ENCODE results near the gene ATF2.

ATF2 gene

DNA sequence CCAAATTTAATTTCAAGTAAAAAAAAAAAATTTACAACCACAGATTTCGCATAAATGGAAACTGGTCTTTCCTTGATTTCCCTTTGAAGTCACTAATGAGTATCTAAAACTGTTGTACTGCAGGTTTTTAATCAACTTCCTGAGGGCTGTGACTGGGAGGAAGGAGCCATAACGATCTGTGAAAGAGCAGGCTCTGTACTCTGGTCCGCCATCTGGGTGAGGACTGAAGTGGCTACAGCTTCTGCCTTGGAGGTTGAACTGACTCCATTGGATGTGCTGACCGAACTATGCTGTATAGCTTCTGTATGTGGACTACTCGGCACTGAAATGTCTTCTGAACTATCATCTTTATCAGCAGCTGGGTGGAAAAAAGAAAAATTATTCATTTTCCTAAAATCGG lies 93.5 kb downstream of the ATF2 start:
- no peak for DNase-seq

DNA sequence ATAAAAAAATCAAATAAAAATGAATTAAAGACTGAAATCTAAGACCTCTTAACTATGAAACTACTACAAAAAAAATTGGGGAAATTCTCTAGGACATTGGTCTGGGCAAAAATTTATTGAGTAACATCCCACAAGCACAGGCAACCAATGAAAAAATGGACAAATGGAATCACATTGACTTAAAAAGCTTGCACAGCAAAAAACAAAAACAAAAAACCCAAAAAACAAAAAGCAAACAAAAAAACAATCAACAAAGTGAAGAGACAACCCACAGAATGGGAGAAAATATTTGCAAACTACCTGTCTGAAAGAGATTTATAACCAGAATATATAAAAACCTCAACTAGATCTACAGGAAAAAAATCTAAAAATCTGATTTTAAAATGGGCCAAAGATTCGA lies 99.5 kb downstream of the ATF2 start:
- DNase-seq = no peak

DNA sequence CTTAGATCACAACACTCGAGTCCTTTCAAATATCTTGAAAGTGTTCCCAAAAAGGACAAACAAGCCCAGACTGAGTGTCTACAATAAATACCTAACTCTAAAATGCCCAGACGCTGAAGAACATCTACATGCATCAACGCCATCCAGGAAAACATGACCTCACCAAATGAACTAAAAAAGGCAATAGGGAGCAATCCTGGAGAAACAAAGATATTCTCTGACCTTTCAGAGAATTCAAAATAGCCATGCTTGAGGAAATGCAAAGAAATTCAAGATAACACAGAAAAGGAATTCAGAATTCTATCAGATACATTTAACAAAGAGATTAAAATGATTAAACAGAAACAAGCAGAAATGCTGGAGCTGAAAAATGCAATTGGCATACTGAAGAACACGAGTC lies 101.6 kb downstream of the ATF2 start:
- no peak for DNase-seq

DNA sequence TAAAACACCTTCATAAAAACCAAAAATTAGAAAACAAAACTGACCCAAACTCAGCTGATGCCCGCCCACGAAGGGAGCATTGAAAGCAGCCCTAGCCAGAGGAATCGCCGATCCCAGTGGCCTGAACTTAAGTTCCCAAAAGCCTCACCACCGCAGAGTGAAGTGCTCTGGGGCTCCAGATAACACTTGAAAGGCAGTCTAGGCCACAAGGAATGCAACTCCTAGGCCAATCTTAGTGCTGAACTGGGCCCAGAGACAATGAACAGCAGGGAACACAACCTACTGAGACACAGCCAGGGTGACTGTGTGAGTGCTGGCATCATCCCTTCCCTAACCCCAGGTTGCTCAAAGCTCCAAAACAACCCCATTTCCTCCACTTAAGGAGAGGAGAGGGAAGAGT lies 103.2 kb downstream of the ATF2 start:
- no peak for DNase-seq

DNA sequence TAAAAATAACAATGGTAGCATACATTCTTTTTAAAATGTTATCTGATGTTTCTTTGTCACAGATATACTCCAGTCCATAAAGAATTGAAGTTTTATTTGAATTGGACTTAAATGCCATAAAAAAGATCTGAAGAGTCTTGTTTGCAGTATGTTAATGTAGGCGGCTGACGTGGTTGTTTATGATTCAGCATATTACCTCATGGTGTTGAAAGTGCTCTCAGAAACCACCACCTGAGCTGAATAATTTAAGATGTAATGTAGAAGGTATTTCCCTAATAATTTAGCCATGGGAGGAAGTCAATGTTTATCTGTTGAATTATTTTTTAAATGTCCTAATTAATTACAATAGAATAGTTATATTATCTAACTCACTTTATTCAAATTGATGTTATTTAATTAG lies 104.3 kb downstream of the ATF2 start:
- no peak for DNase-seq

DNA sequence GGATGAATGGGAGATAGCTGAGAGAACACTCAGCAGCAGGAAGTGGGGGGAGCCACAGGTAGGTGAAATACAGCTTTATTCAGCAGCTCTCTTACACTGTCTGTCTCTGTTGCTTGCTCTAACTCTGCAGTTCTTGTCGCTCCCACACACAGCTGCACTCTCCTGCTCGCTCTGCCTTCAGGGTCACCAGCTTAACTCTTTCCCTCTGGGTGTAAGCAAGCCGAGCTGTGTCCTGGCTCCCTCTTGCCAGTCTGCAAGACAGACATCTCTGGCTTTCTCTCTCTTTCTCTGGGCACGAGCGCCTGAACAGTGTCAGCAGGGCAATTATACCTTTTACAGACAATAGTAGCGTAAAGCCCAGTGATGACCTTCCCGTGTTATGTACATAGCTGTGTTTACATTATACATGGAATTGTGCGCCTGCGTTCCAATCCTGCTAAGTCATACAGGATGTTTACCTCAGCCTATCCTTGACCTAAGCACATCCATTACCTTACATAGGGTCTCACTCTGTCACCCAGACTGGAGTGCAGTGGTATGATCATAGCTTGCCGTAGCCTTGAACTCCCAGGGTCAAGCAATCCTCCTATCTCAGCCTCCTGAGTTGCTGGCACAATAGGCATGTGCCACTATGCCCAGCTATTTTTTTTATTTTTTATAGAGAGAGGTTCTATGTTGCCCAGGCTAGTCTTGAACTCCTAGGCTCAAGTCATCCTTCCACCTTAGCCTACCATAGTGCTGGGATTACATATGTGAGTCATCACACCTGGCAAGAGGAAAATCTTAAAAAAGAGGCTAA lies 105.0 kb downstream of the ATF2 start:
- DNase-seq = no peak

DNA sequence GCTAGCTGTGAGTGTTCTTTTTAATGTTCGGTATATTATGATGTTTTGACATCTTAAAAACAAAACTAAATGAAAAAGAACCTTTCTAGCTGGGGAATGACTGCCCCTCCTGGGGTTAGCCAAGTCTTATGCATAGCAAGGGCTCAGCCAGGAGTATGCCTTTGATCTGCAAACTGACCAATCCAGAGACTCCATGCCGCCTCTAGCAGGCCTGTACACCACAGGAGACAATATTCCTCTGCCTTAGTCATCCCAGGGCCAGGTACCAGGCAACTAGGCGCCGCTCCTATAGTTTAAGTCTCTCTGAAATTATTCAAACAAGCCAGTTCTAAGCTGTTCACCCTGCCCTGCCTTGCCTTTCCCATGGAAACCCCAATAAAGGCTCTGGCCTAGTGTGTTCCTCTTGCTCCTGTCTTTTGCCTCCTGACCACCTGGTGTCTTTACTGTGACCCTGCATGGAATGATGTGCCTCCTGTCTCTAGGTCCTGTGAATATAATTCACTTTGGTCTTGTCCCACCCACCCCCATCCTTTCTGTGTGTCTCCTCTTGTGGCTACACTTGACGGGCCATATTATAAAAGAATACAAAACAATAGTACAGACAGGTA lies 110.8 kb downstream of the ATF2 start:
- no peak for DNase-seq

DNA sequence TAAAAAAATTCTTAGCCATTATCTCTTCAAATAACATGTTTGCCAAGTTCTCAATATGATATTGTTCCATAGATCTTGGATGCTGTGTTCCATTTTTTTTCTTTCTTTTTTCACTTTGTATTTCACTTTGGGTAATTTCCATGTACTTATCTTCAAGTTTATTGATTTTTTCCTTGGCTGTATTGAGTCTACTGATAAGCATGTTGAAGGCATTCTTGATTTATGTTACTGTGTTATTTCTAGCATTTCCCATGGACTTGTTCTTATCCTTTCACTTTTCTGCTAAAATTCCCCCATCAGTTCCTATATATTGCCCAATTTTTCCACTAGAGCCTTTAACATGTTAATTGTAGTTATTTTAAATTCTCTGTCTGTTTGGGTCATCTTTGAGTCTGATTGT lies 112.0 kb downstream of the ATF2 start:
- DNase-seq = no peak

DNA sequence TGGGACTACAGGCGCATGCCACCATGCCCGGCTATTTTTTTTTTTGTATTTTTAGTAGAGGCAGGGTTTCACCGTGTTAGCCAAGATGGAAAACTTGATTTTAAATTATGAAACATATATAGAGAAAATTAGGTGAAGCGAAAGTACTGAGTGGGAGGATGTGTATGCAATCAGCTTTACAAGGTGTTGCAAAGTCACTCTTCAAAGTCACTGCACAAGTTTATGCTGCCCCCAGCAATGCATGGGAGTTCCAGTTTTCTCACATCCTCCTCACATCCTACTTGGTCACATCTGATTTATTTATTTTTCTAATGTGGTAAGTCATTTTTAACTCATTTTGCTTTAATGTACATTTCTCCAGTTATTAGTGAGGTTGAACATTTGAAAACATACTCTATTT lies 113.7 kb downstream of the ATF2 start:
- DNase-seq = no peak

DNA sequence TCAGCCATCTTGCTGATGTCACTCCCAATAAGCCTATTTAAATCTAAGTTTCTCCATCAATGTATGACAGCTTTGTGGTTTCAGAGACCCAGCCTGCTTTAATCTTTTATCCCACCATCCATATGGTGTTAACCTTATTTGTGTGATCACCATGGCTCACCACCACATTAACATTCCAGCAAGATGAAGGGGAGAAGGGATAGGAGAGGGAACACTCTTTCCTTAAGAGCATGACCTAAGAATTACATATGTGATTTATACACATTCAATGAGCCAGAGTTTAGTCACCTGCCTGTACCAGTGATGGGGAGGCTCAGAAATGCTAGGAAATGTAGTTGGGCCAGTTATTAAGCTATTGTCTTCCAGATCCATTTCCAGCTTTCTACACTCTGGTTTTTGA lies 118.3 kb downstream of the ATF2 start:
- DNase-seq = no peak

DNA sequence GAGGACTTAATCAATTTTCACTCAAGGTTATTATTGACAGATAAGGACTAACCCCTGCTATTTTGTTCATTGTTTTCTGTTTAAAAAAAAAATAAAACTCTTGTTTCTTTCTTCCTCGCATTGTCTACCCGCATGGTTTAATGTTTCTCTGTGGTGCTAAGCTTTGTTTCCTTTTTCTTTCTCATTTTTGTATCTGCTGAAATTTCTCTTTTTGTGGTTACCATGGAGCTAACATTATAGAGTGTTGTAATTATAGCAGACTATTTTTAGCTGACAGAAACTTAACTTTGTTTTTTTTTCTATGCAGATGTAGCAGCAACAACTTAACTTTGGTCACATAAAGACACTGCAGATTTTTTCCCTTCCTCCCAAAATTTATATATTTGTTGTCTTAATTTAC lies 119.7 kb downstream of the ATF2 start:
- DNase-seq = no peak

DNA sequence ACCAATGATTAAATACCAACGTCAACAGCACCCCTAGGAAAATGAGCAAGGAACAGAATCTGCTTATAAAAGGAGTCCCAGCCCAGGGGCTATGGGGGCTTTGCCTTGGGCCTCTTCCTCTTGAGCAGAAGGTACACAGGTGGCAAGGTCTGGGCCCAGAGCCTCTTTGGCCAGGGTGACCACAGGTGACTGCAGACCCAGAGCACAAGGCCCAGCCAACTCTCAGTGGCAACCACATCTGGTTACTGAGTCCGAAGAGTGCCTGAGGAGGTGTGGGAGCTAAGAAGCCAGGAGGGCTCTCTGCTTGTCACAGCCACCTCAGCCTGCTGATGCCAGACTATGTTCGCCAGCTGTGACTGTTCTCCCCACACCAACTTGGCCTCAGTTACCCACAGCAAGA lies 128.5 kb downstream of the ATF2 start:
- DNase-seq = no peak

DNA sequence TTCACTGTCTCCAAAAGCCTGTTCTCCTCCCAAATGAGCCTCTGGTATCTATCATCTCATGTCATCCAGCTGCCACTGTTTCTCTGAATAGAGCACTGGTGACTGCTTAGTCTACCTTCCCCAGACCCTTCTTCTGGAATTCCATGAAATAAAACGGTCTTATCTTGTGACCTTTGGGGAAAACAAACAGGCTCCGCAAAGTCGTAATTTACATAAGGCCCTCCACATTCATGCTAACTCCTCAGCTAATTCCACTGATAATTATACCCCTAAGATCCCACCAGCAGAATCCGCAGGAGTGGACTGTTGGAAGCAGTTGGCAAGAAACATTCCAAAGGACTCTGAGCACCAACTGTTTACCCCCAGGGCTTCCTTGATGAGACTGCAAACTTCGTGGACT lies 129.0 kb downstream of the ATF2 start:
- DNase-seq = no peak

DNA sequence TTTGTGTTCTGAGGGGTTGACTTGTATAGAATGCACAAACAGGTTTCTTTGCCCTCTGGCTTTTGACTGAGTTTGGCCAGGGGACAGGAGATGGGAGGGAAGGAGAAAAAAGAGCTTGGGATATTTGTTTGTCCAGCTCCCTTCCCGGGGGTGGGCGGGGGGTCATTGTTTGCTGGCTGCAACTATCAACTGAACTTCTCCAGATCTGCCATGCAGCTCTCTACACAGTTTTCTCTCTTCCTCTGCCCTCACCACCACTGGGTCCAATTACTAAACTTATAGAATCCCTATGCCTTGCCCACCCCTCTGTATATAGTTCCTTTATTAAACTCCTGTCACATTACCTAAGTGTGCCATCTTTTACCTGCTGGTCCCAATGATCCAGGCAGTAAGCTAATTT lies 130.1 kb downstream of the ATF2 start:
- no peak for DNase-seq

DNA sequence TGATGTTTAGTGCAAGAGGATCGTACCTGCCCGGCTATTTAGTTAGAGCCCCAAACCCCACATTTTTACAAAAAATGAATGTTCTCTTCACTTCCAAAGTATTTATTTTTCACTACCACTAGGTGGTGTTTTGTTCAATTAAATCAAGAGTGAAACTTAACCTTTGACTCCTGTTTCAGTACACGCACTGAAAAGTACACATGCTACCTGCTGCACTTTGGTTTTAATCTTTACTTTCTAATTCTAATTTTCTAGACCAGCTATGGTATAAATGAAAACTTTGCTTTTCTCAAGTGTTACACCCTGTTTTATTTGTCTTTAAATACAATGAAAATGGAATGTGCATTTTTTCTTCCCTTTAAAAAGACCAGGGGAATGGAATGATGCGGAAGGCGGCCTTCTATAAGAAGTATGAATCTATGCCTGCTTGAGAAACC lies 131.4 kb downstream of the ATF2 start:
- peak; percentile 16 for DNase-seq

DNA sequence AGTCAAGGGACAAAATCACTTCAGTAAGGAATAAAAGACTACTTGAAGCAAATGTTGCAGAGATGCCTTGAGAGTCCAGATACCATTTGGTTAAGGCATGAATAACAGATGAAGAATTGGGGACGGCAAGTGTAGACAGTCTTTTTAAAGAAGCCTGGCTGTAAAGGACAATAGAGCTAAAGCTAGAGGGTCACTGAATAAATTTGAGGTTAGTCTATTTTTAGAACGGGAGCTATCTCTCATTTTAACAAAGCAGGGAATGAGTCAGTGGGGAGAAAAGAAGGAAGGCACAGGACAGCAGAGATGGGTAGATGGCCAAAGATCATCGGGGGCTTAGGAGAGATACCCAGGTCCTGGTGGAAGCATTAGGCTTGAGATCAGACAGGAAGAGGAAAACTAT lies 132.2 kb downstream of the ATF2 start:
- DNase-seq = peak; percentile 33

DNA sequence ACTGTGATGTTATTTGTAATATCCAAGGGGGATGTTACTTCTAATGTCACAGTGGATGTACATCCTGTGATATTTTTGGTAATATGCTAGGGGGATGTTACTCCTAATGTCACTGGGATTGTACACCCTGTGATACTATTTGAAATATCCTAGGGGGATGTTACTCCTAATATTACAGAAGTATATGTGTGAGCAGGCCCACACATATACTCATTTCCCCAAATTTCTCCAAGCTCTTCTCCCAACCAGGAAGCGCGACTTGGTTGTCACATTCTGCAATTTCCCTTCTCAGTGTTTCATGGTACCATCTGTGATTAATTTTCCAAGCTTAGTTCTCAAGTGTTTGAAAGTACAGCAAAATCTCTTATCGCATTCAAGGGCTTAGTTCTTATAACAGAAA lies 133.3 kb downstream of the ATF2 start:
- DNase-seq = no peak

DNA sequence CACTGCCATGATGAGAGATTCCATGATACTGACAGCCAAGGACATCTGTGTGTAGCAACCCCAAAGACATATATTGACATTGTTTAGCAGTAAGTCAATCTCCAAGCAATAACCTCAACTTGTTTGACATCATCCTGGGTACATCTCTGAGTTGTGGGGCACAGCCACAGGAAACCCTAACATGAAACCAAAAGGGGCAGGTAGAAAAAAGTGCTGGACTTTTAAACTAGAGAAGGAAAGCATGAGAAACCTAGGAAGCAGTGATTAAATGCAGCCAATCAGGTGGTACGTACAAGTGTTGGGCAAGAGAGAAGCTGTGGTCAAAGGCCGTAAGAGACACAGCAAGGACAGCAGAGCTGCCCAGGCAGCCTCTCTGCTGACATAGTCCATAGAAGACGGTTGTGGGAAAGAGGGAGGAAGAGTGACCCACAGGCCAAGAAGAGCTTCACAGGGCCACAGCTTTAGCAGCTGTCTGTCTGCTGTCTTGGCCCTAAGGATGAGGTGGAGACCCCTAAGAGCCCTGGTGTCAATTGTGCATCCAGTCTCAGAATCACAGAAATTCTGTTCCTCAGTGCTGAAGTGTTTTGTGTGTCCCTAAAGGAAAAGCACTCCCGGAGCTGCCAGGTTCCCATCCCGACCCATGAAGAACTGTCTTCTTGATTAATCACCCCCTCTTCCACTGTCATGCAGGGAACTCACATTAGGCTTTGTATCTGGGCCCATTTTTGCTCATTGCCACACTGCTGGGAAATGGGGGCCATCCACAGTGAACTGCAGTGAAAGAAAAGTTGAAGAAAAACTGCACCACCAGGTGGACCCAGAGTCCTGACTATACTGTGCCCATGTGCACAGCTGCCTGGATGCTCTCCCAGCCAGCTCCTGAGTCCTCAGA lies 137.4 kb downstream of the ATF2 start:
- DNase-seq = peak; percentile 51

DNA sequence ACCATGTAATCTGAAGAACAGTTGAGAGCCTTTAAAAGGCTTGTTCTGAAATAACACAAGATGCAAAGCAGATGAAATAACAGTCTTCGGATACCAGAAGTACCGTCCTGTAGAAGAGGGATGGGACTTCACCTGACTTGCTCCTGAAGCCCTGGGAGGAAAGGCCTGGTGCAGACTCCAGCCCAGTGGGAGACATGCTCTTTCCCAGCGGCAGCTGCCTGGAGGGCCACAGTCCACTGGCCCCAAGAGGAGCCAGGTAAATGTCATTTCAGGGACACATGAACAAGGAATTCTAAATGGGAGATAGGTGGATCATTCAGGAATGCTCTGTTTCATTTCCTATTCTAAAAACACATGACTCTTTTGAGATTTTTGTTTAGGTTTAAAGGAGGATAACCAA lies 140.2 kb downstream of the ATF2 start:
- no peak for DNase-seq

DNA sequence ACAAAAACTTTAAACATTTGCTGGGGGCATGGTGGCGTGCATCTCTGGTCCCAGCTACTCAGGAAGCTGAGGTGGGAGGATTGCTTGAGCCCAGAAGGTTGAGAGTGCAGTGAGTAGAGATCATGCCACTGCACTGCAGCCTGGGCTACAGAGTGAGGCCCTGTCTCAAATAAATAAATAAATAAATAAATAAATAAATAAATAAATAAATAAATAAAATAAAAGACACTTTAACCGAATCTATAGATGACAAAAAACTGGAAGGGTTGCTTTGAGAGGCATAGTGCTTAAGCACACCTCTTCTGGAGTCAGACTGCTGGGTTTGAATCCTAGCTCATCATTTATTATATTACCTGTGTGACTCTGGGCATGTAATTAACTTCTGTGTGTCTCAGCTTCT lies 141.6 kb downstream of the ATF2 start:
- no peak for DNase-seq

DNA sequence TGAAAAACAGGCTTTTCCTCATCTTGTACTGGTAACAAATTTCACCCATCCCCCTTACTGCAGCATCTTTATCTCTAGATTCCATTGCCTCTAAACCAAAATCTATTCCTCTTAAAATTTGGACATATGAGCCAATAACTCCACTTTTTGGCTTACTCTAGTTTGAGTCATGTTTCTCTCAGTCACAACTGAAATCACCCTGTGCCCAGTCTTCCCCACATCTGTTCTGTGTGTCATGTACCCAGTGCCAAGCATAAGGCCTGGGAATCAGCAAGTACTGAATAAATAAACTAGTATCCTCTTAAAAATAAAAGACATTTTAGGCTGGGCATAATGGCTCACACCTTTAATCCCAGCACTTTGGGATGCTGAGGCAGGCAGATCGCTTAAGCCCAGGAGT lies 142.1 kb downstream of the ATF2 start:
- no peak for DNase-seq

DNA sequence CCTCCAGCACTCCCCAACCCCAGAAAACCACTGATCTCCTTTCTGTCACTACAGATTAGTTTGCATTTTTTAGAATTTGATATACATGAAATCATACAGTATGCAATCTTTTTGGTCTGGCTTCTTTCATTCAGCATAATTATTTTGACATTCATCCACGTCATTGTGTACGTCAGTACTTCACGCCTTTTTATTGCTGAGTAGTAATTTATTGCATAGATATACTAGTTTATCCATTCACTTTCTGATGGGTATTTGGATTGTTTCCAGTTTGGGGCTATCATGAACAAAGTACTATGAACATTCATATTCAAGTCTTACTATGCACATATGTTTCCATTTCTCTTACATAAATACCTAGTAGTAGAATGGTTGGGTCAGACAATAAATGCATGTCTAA lies 142.8 kb downstream of the ATF2 start:
- DNase-seq = no peak

DNA sequence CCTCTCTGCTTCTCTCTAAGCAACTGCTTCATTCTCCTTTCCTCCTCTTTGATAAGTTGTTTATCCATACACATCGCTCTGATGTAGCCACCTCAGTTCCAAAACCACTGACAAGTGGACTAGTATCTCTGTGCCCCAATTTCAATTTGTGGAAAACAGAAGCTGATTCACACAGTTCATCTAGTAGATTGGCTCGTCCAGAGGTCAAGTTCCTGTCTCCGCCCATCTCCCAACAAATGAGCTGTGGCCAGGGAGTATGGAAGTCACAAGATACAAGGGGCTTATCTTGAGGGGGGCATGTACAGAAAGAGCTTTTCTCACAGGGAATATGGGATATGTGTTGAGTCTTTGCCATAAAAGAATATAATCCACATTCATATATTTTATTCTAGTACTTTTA lies 145.1 kb downstream of the ATF2 start:
- DNase-seq = no peak
